ENCODE measurements around the gene PLCL1.

PLCL1 gene

GRCh38 chr2:197786010-197786877 is 18.1 kb upstream of the PLCL1 start:
- Histone ChIP-seq H4K20me1 (no peaks in the 10 kb centered on the region), H3K36me3 (no peaks in the 10 kb centered on the region; a peak in 1 of 22 replicates), H3K27me3 (no peaks in the 10 kb centered on the region), H3K9me3 (replicated peaks in 1 of 11) (peaks cover 26 to 31% (median 28%) of the 10 kb centered on the region in 11 experiments), H3K4me2 (no peak overlapping the region), H3K4me3 (0 out of 20 replicates have a peak overlapping the region, but pooled peaks of 1 of the 10 experiments have one; percentile 9), H3K27ac (no peak overlapping the region), H3K9ac (no peak overlapping the region), H3K4me1 (peaks cover 0 to 7% (median 0%) of the 10 kb centered on the region in 10 experiments; a peak in 5 of 20 replicates)
- TF ChIP-seq Cebpa-rat (IDR thresholded peaks at IDR 0.05): no peak

- Histone ChIP-seq H3K27me3 (no peaks in the 10 kb centered on the region), H3K36me3 (no peaks in the 10 kb centered on the region), H3K4me3 (no peak overlapping the region), H3K4me1 (no peaks in the 10 kb centered on the region), H3K9ac (no peak overlapping the region), H3K4me2 (no peak overlapping the region), H3K27ac (no peak overlapping the region), H3K9me3 (replicated peaks in 1 of 11) (peaks cover 0 to 12% (median 6%) of the 10 kb centered on the region in 11 experiments; a peak in 11 of 22 replicates), H4K20me1 (no peaks in the 10 kb centered on the region)
- TF ChIP-seq Cebpa-rat (IDR thresholded peaks at IDR 0.05): no peak
These were observed 10.9 kb upstream of the PLCL1 start for GRCh38 chr2:197793456-197793855.

- H3K9ac ChIP-seq: no peak overlapping the region
- TF ChIP-seq Cebpa-rat (IDR thresholded peaks at IDR 0.05): no peak
- no peak overlapping the region for H3K4me2 ChIP-seq
- H3K4me1 ChIP-seq: no peaks in the 10 kb centered on the region
- H3K36me3 ChIP-seq: no peaks in the 10 kb centered on the region
- peaks cover 0 to 12% (median 6%) of the 10 kb centered on the region in 11 experiments; a peak in 11 of 22 replicates for H3K9me3 ChIP-seq (replicated peaks in 1 of 11)
- H3K4me3 ChIP-seq: no peak overlapping the region
- no peak overlapping the region for H3K27ac ChIP-seq
- H4K20me1 ChIP-seq: no peaks in the 10 kb centered on the region
- no peaks in the 10 kb centered on the region for H3K27me3 ChIP-seq
These were observed 9.1 kb upstream of the PLCL1 start for GRCh38 chr2:197795277-197795676.

GRCh38 chr2:197798187-197798586 is 6.2 kb upstream of the PLCL1 start:
- no peaks in the 10 kb centered on the region for H3K36me3 ChIP-seq
- TF ChIP-seq Cebpa-rat (IDR thresholded peaks at IDR 0.05): no peak
- peaks cover 0 to 3% (median 2%) of the 10 kb centered on the region in 11 experiments; a peak in 15 of 22 replicates for H3K27me3 ChIP-seq
- no peak overlapping the region for H3K27ac ChIP-seq
- H4K20me1 ChIP-seq: no peaks in the 10 kb centered on the region
- H3K4me2 ChIP-seq: no peak overlapping the region
- H3K4me3 ChIP-seq: no peak overlapping the region
- H3K9me3 ChIP-seq (replicated peaks in 1 of 11): peaks cover 0 to 12% (median 6%) of the 10 kb centered on the region in 11 experiments; a peak in 10 of 22 replicates
- H3K9ac ChIP-seq: no peak overlapping the region
- no peaks in the 10 kb centered on the region for H3K4me1 ChIP-seq

GRCh38 chr2:197799068-197799467 is 5.3 kb upstream of the PLCL1 start:
- no peak for TF ChIP-seq Cebpa-rat (IDR thresholded peaks at IDR 0.05)
- Histone ChIP-seq H3K9ac (no peak overlapping the region), H3K4me2 (no peak overlapping the region), H3K27me3 (peaks cover 7 to 11% (median 10%) of the 10 kb centered on the region in 11 experiments; a peak in 21 of 22 replicates), H3K9me3 (replicated peaks in 1 of 11) (peaks cover 0 to 12% (median 6%) of the 10 kb centered on the region in 11 experiments; a peak in 10 of 22 replicates), H3K36me3 (no peaks in the 10 kb centered on the region), H3K27ac (no peak overlapping the region), H3K4me1 (peaks cover 4 to 6% (median 5%) of the 10 kb centered on the region in 10 experiments; a peak in 18 of 20 replicates), H3K4me3 (no peak overlapping the region), H4K20me1 (no peaks in the 10 kb centered on the region)

GRCh38 chr2:197800091-197800490 is 4.3 kb upstream of the PLCL1 start:
- no peak overlapping the region for H3K4me2 ChIP-seq
- H3K36me3 ChIP-seq: no peaks in the 10 kb centered on the region
- no peak for TF ChIP-seq Cebpa-rat (IDR thresholded peaks at IDR 0.05)
- no peak overlapping the region for H3K4me3 ChIP-seq
- H3K27ac ChIP-seq: no peak overlapping the region
- H3K27me3 ChIP-seq: peaks cover 17 to 22% (median 21%) of the 10 kb centered on the region in 11 experiments
- no peak overlapping the region for H3K9ac ChIP-seq
- H3K9me3 ChIP-seq (replicated peaks in 1 of 11): peaks cover 0 to 12% (median 6%) of the 10 kb centered on the region in 11 experiments; a peak in 10 of 22 replicates
- peaks cover 0 to 3% (median 0%) of the 10 kb centered on the region in 11 experiments; a peak in 5 of 22 replicates for H4K20me1 ChIP-seq
- peaks cover 6 to 9% (median 7%) of the 10 kb centered on the region in 10 experiments; a peak in 18 of 20 replicates for H3K4me1 ChIP-seq

- H3K27me3 ChIP-seq: peaks cover 26 to 31% (median 30%) of the 10 kb centered on the region in 11 experiments
These were observed 3.4 kb upstream of the PLCL1 start for GRCh38 chr2:197801033-197801432.

GRCh38 chr2:197803033-197803444 is 1.4 kb upstream of the PLCL1 start:
- H3K4me1 ChIP-seq: peaks cover 6 to 23% (median 11%) of the 10 kb centered on the region in 10 experiments; a peak in 18 of 20 replicates
- no peaks in the 10 kb centered on the region for H3K36me3 ChIP-seq
- H3K27me3 ChIP-seq: peaks cover 39 to 50% (median 48%) of the 10 kb centered on the region in 11 experiments
- peaks cover 0 to 10% (median 0%) of the 10 kb centered on the region in 11 experiments; a peak in 7 of 22 replicates for H4K20me1 ChIP-seq
- no peak overlapping the region for H3K27ac ChIP-seq
- H3K4me3 ChIP-seq: no peak overlapping the region
- H3K9me3 ChIP-seq (replicated peaks in 1 of 11): no peaks in the 10 kb centered on the region
- no peak for TF ChIP-seq Cebpa-rat (IDR thresholded peaks at IDR 0.05)
- H3K4me2 ChIP-seq: no peak overlapping the region
- no peak overlapping the region for H3K9ac ChIP-seq

More at GRCh38 chr2:197801033-197801432, 3.4 kb upstream of the PLCL1 start:
- no peak overlapping the region for H3K4me2 ChIP-seq
- no peak overlapping the region for H3K4me3 ChIP-seq
- H3K9ac ChIP-seq: no peak overlapping the region
- no peak for TF ChIP-seq Cebpa-rat (IDR thresholded peaks at IDR 0.05)
- peaks cover 0 to 5% (median 4%) of the 10 kb centered on the region in 11 experiments; a peak in 10 of 22 replicates for H3K9me3 ChIP-seq (replicated peaks in 1 of 11)
- peaks cover 0 to 10% (median 0%) of the 10 kb centered on the region in 11 experiments; a peak in 7 of 22 replicates for H4K20me1 ChIP-seq
- H3K36me3 ChIP-seq: no peaks in the 10 kb centered on the region
- no peak overlapping the region for H3K27ac ChIP-seq
- peaks cover 6 to 17% (median 11%) of the 10 kb centered on the region in 10 experiments; a peak in 18 of 20 replicates for H3K4me1 ChIP-seq
